ENCODE results near the gene EXT2.

Gene EXT2

DNA sequence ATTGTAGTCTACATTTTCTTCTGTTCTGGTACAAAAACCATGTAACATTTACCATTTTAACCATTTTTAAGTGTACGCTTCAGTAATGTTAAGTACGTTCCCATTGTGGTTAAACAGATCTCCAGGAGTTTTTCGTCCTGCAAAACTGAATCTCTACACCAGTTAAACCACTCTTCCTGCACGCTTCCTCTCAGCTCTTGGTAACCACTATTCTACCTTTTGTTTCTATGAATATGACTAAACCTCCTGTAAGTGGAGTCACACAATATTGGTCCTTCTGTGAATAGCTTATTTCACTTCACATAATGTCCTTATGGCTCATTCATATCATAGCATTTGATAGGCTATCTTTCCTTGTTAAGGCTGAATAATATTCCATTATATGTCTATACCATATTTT is 7.1 kb upstream of the EXT2 start:
- peak in 1 of 5 experiments; percentile 62 for DNase-seq

DNA sequence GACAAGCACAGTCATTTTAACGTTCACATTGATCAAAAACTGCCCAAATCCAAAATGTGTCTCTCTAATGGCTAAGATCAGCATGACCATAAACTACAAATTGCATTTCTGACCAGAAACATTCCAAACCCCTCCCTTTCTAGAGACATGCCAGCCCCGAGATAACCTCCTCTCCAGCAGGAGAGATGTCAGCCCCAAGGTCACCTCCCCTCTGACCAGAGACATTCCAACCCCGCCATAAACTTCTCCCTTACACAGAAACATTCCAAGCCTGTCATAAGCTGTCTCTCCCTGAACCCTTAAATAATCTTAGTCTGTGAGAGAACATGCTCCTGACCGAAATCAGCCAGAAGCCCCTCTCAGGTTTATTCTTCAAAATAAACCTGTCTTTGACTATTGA is 6.6 kb upstream of the EXT2 start:
- DNase-seq = no peak

DNA sequence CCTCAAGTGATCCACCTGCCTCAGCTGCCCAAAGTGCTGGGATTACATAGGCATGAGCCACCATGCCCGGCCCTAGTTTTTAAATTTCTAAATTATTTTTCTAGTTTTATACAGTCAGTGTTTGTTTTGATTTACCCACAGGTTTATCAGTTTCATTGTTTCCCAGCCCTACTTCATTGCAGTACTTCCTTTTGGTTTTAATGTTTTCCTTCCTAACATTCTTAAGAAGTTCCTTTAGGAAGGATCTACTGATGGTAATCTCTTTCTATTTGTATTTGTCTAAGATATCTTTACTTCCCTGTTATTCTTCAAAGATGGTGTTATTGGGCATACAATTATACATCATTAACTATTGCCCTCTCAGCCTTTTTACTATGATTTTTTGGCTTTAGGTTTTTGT is 4.9 kb upstream of the EXT2 start:
- no peak for DNase-seq

DNA sequence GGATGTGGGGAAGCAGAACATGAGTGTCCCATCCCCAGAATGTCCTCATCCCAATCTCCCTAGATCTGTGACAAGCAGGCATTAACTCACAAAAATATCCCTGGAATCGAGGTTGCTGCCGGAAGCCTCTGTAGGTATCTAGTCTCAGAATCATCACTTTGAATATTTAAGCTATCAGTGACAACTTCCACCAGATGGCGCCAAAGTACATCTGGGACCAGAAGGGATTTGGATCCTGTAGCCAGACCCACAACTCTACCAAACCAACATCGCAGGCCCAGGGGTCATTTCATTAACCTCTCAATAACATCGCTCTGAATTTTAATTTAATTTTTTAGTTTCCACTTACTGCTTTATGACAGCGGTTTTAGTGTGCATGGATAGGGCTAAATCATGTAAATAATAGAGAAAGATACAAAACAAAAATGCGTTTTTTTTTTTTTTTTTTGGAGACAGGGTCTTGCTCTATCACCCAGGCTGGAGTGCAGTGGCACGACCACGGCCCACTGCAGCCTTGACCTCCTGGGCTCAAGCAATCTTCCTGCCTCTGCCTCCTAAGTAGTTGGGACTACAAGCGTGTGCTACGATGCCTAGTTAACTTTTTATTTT is 1.1 kb upstream of the EXT2 start:
- peak; percentile 21 to 76 (median 68) for DNase-seq

DNA sequence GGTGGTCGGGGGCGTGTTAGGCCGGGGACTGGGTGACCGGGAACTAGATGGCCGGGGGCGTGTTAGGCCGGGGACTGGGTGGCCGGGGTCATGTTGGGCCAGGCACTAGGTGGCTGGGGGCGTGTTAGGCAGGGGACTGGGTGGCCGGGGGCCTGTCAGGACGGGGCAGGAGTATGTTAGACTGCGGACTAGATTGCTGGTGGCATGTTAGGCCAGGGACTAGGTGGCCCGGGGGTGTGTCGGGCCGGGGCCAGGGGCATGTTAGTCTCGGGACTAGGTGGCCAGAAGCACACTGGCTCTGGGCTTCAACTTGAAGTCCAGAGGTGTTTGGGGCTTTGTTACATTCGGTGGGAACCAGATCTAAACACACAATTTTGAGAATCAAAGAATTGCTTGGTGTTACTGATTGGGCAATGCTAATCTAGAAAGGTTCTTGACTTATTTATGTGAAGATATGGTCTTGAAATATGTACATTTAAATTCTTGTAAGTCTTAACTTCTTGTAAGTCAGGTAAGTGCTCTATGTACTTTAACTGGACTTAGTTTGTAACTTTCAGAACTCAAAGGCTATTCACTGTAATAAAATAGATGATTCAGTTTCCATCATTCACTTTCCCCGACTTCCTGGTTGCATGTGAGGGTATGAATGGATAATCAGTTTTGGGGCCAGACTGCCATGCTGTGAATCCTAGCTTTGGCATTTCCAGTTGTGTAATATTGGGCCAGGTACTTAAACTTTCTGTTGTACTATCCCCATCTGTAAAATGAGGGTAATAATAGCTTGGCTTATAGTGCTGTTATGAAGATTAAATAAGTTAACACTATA is 1.1 kb downstream of the EXT2 start:
- DNase-seq = no peak

GRCh38 chr11:44097821-44098220 is 2.3 kb downstream of the EXT2 start:
- DNase-seq = no peak

DNA sequence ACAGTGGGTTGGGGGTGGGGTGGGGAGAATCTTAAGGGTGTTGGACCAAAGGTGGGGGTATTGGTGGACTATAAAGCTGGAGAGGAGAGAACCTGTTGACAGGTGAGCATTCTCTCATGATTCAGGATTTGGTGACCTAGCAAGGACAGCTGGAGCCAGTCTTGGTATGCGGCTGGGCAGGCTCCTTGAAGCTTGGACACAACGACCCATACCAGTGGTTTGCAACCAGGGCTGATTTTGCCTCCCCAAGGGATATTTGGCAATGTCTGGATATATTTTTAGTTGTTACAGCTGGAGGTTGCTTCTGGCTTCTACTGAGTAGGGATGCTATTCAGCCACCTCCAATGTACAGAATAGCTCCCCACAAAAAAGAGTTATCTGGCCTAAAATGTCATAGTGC is 5.6 kb downstream of the EXT2 start:
- DNase-seq = no peak

DNA sequence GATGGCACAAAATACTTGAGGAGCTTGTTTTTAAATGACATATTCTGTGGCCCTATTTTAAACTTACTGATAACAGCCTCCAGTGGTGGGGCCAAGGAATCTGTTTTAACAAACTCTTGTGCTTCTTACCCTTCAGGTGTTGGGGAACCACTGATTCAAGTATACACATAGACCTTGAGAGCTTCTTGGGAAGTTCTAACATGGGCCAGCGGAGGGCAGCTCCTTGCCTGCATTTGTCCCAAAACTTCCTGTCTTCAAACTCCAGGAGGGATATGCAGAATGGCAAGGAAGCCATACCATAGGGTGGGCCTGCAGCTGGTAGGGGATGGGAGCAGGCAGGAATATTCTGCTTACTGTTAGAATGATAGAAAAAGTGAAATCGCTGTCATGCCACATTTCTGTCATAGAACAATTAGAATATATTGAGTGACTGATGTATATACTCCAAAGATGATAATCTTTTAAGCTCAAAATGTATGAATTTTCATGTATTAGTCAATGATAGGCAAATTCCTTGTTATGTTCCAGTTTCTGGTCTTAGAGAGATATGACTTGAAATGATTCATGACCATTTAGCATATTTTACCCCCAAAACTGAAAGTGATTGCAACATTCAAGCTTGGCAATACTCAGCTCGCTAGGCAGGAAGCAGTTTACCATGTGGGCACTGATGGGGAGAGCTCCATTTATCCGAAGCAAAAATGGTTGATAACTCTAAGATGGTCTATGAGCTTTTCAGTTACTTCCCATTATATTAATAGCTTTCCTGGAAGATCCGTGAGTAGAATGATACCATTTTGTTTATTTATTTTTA is 9.2 kb downstream of the EXT2 start:
- no peak for DNase-seq

DNA sequence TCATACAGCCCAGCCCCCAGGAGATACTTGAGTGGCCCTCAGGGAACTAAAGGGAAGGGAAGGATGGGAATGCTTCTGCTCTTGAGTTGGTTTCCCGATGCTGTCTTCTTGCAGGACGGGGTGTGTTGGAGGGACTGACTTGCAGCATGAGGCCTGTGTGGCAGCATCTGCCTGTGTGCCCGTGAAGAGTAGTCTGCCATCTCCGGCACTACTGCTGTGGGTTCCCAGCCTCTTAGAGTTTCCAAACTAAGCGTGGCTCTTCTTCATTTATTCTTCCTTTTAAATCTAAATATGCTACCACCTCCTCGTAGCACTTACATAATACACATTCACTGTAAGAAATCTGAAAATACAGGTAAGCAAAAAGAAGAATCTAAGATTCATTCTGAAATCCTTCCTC is 12.8 kb downstream of the EXT2 start:
- DNase-seq = no peak

GRCh38 chr11:44110231-44110679 is 14.8 kb downstream of the EXT2 start:
- DNase-seq = peak in 4 of 5 experiments; percentile 10 to 65 (median 26)

DNA sequence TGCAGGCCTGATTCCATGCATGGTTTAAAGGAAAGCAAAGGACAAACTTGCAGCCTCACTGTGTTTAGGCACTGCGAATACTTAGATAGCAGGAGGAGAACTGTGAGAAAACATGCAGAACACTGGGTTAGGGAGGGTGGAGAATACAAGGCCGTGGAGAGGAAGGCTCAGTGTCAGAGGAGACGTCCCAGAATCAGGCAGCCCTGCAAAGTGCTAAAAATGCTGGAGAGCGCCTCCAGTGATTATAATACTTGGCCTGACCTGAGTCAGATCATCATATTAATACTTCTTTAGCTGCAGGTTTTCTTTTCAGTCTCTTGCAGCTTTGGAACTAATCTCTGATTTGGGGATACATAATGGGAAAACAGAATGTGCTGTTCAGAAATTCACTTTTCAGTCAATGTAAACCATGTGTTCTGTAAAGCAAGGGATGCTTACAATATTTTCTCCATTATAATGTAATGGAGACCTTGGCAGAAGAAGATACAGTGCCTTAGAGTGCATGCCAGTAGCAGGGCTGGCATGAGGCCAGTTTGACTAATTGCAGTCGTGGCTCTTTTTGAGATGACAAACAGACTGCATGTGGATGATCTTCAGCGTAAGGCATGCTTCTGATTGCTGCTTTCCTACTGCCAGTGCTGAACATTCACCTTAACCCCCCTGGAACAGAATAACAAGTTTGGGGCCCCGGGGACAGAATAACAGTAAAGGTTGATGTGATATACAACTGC is 16.8 kb downstream of the EXT2 start:
- peak in 1 of 5 experiments; percentile 53 for DNase-seq

GRCh38 chr11:44113018-44113417 is 17.5 kb downstream of the EXT2 start:
- no peak for DNase-seq

DNA sequence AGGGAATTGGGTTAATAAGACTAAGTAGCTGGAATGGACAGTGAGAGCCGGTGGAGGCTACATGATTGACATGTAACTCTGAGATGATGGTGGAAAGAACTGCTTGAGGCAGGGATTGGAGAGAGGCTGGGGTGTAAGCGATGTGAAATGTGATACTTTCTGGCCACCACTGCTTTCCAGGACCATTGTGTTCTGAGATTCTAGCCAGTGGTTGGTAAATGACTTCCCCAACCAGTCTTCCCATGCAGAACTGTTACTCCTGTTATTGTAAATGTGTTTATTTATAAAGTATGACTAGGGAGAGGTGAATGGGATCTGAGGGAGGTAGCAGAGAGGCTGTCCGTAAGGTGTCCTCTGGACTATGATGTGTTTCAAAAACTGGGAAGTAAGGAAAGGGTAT is 18.1 kb downstream of the EXT2 start:
- DNase-seq = no peak

GRCh38 chr11:44116234-44116830 is 20.9 kb downstream of the EXT2 start:
- DNase-seq = no peak

GRCh38 chr11:44120169-44120568 is 24.7 kb downstream of the EXT2 start:
- no peak for DNase-seq

DNA sequence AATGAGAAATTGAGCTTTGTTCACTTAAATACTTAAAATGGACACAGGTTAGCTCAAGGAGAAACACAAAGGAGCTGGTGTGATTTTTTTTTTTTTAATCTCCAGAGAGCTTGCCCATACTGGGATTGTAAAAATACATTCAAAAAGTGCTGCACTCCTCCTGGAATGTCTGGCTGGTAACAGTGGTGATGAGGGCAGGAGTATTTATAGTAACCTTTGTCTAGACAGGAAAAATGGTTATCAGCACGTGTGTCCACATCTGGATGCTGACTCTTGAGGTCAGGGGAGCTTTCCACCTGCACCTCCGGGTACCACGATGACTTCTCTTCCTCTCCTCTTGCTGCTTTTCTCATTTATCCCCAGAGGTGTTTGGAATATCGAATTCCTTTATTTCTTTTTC is 30.1 kb downstream of the EXT2 start:
- no peak for DNase-seq

GRCh38 chr11:44126304-44126703 is 30.8 kb downstream of the EXT2 start:
- no peak for DNase-seq

GRCh38 chr11:44127130-44127529 is 31.7 kb downstream of the EXT2 start:
- DNase-seq = no peak

GRCh38 chr11:44128729-44129128 is 33.3 kb downstream of the EXT2 start:
- DNase-seq = no peak

- DNase-seq = no peak
Observed at GRCh38 chr11:44130751-44131150, 35.3 kb downstream of the EXT2 start.

GRCh38 chr11:44133335-44133946 is 38.0 kb downstream of the EXT2 start:
- peak in 1 of 5 experiments; percentile 15 for DNase-seq

DNA sequence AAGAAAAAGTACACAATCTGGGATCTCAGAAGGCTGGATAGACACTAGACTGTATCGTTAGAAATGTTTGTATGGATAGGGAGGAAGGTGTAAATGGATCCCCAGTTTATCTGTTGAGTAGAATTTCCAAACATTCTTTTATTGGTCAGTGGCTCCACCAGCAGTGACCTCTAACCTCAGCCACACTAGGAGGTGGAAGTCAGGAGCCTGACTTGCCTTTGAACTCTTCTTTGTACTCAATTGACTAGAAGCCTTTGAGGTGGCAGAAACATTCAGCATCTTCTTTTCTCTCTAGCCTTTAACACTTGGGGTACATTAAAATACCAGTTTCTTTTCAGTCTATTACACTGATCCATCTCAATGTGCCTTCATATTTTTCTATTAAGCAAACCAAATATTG is 39.1 kb downstream of the EXT2 start:
- no peak for DNase-seq
